Breast epithelium (tissue), 4 donors: ENCODE results near the gene TPSAB1. TPM values are rescaled to one million over a fixed set of nuclear protein-coding genes. Genes with fewer than 3 reads are reported as not detected.
"Not testable (repeated sequence)": the region's sequence is repeated elsewhere in the genome, so short reads cannot be mapped to it uniquely, and the experiment has no call there.

Experiments
- DNase-seq, 2 donors: peaks; one replicate each; pipeline ENCODE4 v3.0.0-alpha.2; 2019; ENCODE audit warnings: low spot score in 2 of 2
- H3K27ac ChIP-seq, 2 donors: fragments of 200-600 bp; sonication (generic) in 1 of 2; one replicate each; pipeline ENCODE4 v1.5.1; 2016 to 2019; ENCODE audit warnings: mild to moderate bottlenecking in 1 of 2
- H3K27me3 ChIP-seq, 2 donors: fragments of 200-600 bp; sonication (generic) in 1 of 2; one replicate each; pipeline versions ENCODE4 v1.5.1 to v1.6.0; 2017 to 2019; ENCODE audit warnings: control low read depth in 1 of 2, mild to moderate bottlenecking in 1 of 2
- H3K36me3 ChIP-seq: fragments of 200-600 bp; one replicate; pipeline ENCODE4 v1.5.1; 2019
- H3K4me1 ChIP-seq, 2 donors: fragments of 200-600 bp; sonication (generic); one replicate each; pipeline ENCODE4 v1.5.1; 2016 to 2019; ENCODE audit warnings: control low read depth in 1 of 2
- H3K4me3 ChIP-seq, 3 donors: fragments of 200-600 bp; sonication (generic); 1 replicate in 2 of 3; 2 replicates in 1 of 3; pipeline ENCODE4 v1.5.1; 2016 to 2019; ENCODE audit warnings: mild to moderate bottlenecking in 3 of 3, moderate library complexity in 2 of 3
- H3K9me3 ChIP-seq, 2 donors: fragments of 200-600 bp; sonication (generic) in 1 of 2; one replicate each; pipeline ENCODE4 v1.5.1; 2016 to 2019; ENCODE audit warnings: control low read depth in 1 of 2
- POLR2A ChIP-seq: fragments of 450-650 bp; IDR thresholded peaks from one replicate; pipeline ENCODE4 v1.6.1; 2016; ENCODE audit warnings: antibody characterized with exemption, mild to moderate bottlenecking, moderate library complexity
- POLR2AphosphoS5 ChIP-seq, 3 donors: sonication (generic); formaldehyde crosslinking; IDR thresholded peaks; one replicate each; pipeline ENCODE4 v1.6.1; 2017; ENCODE audit warnings: antibody characterized with exemption in 3 of 3
- intact Hi-C: fragments of 100-400 bp; cut with DNase I; formaldehyde crosslinking; loops from one replicate; pipeline ENCODE4 v1.15.1; 2023; ENCODE audit warnings: low total_unique reads
- total RNA-seq, 3 donors: library from RNA; depleted of rRNA; stranded (reverse); fragments of >200 nt; gene quantifications; one replicate each; pipeline ENCODE4 v1.1.0, GENCODE V29; 2016
- TF ChIP-seq, protein P1 (sequence below), 3 donors: fragments of 450-650 bp; IDR thresholded peaks; one replicate each; pipeline ENCODE4 v1.5.1; 2016 to 2017; ENCODE audit warnings: antibody characterized with exemption in 3 of 3, mild to moderate bottlenecking in 3 of 3, moderate library complexity in 3 of 3

Gene TPSAB1
- total RNA-seq, 3 donors from 2014 or later: 5.9 to 156 (median 19.8) TPM

DNA sequence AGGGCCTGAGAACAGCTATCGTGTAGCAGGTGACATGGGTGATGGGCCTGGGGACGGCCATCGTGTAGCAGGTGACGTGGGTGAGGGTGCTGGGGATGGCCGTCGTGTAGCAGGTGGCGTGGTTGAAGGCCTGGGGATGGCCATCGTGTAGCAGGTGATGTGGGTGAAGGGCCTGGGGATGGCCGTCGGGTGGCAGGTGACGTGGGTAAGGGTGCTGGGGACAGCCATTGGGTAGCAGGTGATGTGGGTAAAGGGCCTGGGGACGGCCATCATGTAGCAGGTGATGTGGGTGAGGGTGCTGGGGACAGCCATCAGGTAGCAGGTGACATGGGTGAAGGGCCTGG is 30.8 kb downstream of the TPSAB1 start:
- H3K4me3 ChIP-seq: no peak overlapping the region
- intact Hi-C loops: no loop called here
- TF ChIP-seq POLR2AphosphoS5 (IDR thresholded peaks at IDR 0.05) (no peak), POLR2A (no peak)
- TF ChIP-seq, protein P1, sequence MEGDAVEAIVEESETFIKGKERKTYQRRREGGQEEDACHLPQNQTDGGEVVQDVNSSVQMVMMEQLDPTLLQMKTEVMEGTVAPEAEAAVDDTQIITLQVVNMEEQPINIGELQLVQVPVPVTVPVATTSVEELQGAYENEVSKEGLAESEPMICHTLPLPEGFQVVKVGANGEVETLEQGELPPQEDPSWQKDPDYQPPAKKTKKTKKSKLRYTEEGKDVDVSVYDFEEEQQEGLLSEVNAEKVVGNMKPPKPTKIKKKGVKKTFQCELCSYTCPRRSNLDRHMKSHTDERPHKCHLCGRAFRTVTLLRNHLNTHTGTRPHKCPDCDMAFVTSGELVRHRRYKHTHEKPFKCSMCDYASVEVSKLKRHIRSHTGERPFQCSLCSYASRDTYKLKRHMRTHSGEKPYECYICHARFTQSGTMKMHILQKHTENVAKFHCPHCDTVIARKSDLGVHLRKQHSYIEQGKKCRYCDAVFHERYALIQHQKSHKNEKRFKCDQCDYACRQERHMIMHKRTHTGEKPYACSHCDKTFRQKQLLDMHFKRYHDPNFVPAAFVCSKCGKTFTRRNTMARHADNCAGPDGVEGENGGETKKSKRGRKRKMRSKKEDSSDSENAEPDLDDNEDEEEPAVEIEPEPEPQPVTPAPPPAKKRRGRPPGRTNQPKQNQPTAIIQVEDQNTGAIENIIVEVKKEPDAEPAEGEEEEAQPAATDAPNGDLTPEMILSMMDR (IDR thresholded peaks at IDR 0.05): no peak
- H3K36me3 ChIP-seq: no peaks in the 10 kb centered on the region
- H3K27ac ChIP-seq: no peak overlapping the region
- no peak for DNase-seq
- peaks cover 0 to 3% of the 10 kb centered on the region in 2 donors for H3K9me3 ChIP-seq
- peaks cover 0 to 17% of the 10 kb centered on the region in 2 donors for H3K27me3 ChIP-seq
- H3K4me1 ChIP-seq: no peaks in the 10 kb centered on the region

GRCh38 chr16:1271724-1272413 is 31.4 kb downstream of the TPSAB1 start:
- H3K4me3 ChIP-seq, intact Hi-C loops, H3K27ac ChIP-seq, H3K4me1 ChIP-seq, H3K36me3 ChIP-seq, H3K9me3 ChIP-seq: not testable (repeated sequence)
- peak; percentile 26 to 76 for DNase-seq
- peaks cover 0 to 16% of the 10 kb centered on the region in 2 donors for H3K27me3 ChIP-seq

DNA sequence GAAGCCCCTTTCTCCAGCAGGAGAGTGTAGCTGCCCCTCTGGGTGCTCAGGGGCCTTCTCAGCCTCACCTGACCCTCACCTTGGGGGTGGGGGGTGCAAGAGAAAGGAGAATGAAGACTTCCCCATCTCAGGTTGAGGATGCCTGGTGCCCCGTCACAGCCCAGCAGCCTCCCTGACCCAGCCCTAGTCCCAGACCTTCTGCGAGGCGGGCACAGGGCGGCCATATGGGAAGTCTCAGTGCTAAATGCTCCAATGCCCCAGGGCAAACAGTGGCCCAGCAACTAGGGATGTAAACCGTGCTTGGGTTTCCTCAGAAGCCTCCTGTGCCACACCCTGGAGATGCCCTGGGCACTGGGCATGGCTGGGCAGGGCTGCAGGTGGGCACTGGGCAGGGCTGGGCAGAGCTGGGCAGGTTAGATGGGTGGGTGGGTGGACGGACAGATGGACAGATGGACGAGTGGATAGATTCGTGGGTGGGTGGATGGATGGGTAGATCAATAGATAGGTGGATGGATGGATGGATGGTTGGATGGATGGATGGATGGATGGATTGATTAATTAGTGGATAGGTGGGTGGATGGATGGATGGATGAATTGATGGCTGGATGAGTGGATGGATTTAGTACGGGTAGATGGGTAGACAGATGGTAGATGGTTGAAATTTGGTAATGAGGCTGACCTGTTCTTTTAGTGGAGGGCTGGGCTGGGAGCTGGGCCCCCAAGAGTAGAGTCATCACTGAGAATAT is 32.1 kb downstream of the TPSAB1 start:
- TF ChIP-seq, protein P1 (IDR thresholded peaks at IDR 0.05): no peak
- TF ChIP-seq POLR2AphosphoS5 (IDR thresholded peaks at IDR 0.05): no peak
- TF ChIP-seq POLR2A: no peak
- Histone ChIP-seq H3K4me3 (no peak overlapping the region), H3K27me3 (peaks cover 0 to 24% of the 10 kb centered on the region in 2 donors), H3K36me3 (no peaks in the 10 kb centered on the region), H3K4me1 (no peaks in the 10 kb centered on the region), H3K27ac (no peak overlapping the region), H3K9me3 (no peaks in the 10 kb centered on the region)
- DNase-seq: no peak
- intact Hi-C loops: no loop called here

GRCh38 chr16:1273816-1274215 is 33.3 kb downstream of the TPSAB1 start:
- no peaks in the 10 kb centered on the region for H3K4me1 ChIP-seq
- H3K9me3 ChIP-seq: no peaks in the 10 kb centered on the region
- DNase-seq: no peak
- no peak overlapping the region for H3K4me3 ChIP-seq
- intact Hi-C loops: no loop called here
- H3K27ac ChIP-seq: no peak overlapping the region
- no peaks in the 10 kb centered on the region for H3K36me3 ChIP-seq
- TF ChIP-seq POLR2AphosphoS5 (IDR thresholded peaks at IDR 0.05): no peak
- TF ChIP-seq POLR2A: no peak
- peaks cover 0 to 34% of the 10 kb centered on the region in 2 donors for H3K27me3 ChIP-seq

DNA sequence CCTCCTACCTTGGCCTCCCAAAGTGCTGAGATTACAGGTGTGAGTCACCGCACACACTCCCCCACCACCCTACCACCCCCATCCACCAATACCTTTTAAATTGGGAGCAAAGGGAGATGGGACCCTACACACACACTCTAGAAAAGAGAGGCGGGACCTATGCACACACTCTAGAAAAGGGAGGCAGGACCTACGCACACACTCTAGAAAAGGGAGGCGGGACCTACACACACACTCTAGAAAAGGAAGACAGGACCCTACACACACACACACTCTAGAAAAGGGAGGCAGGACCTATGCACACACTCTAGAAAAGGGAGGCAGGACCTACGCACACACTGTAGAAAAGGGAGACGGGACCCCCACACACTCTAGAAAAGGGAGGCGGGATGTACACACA is 34.3 kb downstream of the TPSAB1 start:
- Histone ChIP-seq H3K4me3 (no peak overlapping the region), H3K27ac (no peak overlapping the region), H3K27me3 (peaks cover 0 to 44% of the 10 kb centered on the region in 2 donors), H3K9me3 (no peaks in the 10 kb centered on the region), H3K36me3 (no peaks in the 10 kb centered on the region), H3K4me1 (no peaks in the 10 kb centered on the region)
- intact Hi-C loops: no loop called here
- no peak for DNase-seq
- TF ChIP-seq POLR2A: no peak
- TF ChIP-seq POLR2AphosphoS5 (IDR thresholded peaks at IDR 0.05): no peak
- TF ChIP-seq, protein P1 (IDR thresholded peaks at IDR 0.05): no peak
